CD4-positive, alpha-beta T cell treated with Interleukin-17A for 1 hour (primary cell): Measurements from ENCODE around the gene MANEAL.

Experiments used
- DNase-seq: peaks from one replicate; pipeline ENCODE4 v3.0.0-alpha.2; 2020

Gene MANEAL

GRCh38 chr1:37831109-37831508 is 37.5 kb downstream of the MANEAL start:
- DNase-seq, result no peak

GRCh38 chr1:37831809-37832208 is 38.2 kb downstream of the MANEAL start:
- DNase-seq, result no peak

- DNase-seq, result no peak
Measured at GRCh38 chr1:37836788-37837187, 43.1 kb downstream of the MANEAL start.

GRCh38 chr1:37839676-37840075 is 46.0 kb downstream of the MANEAL start:
- no peak for DNase-seq

- no peak for DNase-seq
Measured at GRCh38 chr1:37840711-37841110, 47.1 kb downstream of the MANEAL start.

GRCh38 chr1:37841652-37842051 is 48.0 kb downstream of the MANEAL start:
- no peak for DNase-seq

GRCh38 chr1:37844536-37844935 is 50.9 kb downstream of the MANEAL start:
- DNase-seq, result no peak

GRCh38 chr1:37845049-37845646 is 51.5 kb downstream of the MANEAL start:
- no peak for DNase-seq

- DNase-seq, result no peak
Measured at GRCh38 chr1:37845786-37846185, 52.1 kb downstream of the MANEAL start.

GRCh38 chr1:37846647-37847339 is 53.1 kb downstream of the MANEAL start:
- no peak for DNase-seq

GRCh38 chr1:37849480-37849879 is 55.8 kb downstream of the MANEAL start:
- DNase-seq, result no peak

GRCh38 chr1:37850352-37850955 is 56.8 kb downstream of the MANEAL start:
- DNase-seq, result no peak
